NCI-H2107 treated with DMSO at 0.1 percent for 48 hours (cell line): ENCODE results near the gene KIRREL3.

Experiments
- DNase-seq: peaks from one replicate; lab custom pipeline; 2025; ENCODE audit not compliant: unreplicated experiment; lab: John Stamatoyannopoulos, UW

Gene KIRREL3

DNA sequence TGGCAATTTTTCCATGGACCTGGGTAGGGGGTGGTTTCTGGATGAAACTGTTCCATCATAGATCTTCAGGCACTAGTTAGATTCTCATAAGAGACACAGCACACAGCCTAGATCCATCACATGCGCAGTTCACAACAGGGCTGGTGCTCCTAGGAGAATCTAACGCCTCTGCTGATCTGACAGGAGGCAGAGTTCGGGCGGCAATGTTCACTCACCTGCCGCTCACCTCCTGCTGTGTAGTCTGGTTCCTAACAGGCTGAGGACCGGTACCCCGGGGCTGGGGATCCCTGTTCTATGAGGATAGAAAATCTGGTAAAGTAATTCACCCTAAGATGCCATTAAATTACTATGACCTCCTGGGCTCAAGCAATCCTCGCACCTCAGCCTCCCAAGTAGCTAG, 318.0 kb downstream of the KIRREL3 start:
- no peak for DNase-seq

DNA sequence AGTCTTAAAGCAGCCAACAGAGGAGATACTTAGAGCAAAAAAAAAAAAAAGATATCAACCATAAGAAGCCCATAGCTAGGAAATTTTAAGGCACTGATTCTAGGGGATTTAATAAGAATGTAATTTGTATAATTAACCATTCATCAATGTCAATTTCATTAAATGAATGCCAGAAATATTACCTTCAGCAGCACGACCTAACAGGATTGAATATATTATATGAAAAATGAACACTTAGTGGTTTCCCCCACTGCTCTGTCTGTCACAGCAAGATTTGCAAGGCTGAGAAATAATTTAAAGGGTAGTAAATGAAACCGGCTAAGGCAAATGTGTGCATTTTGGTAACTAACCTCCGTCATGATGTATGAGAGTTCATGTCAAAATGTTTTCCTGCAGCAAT, 319.9 kb downstream of the KIRREL3 start:
- DNase-seq: no peak

DNA sequence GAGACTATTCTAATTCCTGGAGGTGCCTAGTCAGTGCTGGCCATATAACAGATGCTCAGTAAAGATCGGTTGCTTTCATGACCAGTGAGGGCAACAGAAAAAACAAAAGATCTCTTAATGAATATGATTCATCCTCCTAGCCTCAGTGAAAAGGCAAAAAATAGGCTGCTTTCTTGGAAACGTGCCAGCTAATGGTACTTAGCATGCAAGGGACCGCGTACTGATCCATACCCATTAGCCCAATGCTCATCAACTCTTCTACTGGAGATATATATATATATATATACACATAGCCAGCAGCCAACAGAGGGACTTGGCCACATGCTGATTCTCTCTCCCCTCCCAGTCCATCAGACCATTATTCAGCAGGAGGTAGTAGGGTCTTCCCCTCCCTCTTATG, 320.4 kb downstream of the KIRREL3 start:
- no peak for DNase-seq

DNA sequence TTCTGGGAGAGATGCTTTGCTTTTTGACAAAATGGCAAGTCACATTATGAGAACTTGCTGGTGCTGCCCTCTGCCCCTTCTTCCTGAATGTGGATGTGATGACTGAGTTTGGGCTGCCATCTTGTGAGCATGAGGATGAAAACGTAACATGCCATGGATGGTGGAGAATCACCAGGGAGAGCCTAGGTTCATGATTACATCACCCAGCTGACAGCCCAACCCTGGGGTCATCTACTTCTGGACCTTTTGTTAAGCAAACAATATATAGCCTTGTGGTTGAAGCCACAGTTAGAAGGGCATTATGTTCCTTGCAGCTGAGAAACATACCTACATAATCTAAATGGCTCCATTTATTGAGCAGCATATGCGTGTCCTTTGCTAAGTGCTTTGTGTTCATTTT, 321.5 kb downstream of the KIRREL3 start:
- DNase-seq: no peak

DNA sequence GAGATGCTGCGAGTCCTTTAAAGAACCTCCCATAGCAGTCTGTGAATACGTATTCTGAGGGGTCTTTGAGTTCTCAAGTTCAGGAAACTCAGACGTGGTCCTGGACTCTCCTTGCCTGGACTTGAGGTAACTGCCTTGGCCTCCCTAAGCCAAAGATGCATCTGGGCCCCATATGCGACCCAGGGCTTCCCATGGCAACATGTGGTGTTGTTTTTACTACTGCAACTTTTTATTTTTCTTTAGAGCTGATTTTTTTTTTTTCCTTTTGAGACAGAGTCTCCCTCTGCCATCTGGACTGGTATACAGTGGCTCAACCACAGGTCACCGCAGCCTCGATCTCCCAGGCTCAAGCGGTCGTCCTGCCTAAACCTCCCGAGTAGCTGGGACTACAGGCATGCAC, 324.0 kb downstream of the KIRREL3 start:
- DNase-seq: no peak

DNA sequence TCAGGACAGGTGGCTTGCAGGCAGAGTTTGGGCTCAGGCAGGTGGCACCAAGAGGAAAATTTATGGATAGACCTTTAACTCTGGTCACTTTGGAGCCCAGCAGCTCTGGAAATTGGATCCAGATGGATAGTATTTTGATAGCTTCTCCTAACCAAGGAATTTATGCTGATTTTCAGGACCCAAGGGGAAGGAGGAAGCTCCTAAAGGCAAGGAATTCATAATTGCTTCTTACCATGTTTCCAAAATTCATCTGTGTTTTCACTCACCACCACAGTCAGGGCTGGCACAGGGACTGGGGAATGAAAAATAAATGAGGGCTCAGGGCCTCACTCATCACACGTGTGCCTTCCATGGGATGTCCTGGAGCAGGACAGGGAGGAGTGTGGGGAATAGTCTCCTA, 327.3 kb downstream of the KIRREL3 start:
- no peak for DNase-seq

DNA sequence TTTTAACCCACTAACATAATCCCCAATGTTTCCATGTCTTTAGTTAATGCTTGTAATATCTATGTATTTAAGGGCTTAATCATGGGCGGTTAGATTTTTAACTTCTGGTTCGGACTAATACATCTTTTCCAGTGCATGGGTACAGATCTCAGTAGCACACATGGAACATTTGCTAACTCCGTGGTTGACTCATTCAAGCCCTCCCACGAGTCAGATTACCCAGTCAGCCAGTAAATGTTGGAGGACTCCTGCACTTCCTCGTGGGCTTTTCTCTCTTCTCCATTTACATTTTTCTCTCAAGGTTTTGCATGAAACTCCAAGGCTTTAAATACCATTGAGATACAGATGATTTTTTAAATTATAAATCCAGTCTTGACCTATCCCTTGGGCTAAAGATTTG, 331.2 kb downstream of the KIRREL3 start:
- DNase-seq: no peak

DNA sequence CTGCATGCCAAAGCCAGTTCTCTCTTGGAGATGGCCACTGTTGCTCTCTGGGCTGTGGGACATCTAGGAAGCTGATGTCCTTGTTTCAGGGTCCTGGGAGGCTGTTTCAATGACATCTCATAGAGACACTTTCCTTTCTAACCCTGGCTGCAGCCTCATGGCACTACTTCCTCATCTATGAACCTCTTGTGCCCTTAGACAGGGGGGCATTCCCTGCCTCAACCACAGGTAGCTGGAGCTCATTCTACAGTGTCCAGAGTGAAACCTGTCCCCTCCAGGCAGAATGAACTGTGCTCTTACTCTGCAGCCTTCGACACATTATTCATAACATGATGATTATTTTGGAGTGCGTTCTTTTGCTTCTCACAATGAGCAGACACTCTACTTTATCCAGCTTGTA, 335.9 kb downstream of the KIRREL3 start:
- no peak for DNase-seq

DNA sequence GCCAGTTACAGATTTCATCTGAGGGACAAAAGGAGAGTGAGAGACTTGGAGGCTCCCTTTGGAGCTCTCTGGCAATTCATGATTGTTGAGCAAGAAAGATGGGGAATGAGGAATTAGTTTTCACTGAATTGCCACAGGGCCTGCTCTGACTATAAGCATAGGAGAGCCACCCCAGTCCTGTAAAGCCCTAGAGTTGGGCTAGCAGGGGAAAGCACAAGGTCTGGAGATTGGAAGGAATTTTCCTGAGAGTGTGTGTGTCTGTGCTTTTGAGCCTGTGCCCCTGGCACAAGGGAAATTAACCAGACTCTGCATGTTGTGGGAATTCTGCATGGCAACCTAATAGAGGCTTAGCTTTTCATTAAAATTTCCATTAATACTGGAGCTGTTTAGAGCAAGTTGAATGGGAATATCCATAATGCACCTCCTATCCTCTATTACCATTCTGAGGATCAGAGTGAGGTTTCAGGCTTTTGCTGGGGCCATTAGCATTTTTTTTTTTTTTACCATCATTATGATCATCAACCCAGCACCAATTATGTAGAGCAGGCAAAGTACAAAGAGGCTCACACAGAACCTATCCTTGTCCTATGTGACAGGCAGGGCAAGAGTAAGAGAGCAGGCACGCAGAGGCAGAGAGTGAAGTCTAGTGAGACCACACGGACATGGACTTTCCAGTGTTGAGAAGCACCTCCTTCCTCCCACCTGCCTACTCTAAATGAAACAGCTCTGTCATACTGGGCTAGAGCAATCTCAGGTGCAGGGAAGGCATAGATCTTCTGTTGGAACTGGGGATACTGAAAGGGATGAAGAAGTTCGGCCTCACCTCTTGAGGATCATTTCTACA, 336.6 kb downstream of the KIRREL3 start:
- DNase-seq: no peak

DNA sequence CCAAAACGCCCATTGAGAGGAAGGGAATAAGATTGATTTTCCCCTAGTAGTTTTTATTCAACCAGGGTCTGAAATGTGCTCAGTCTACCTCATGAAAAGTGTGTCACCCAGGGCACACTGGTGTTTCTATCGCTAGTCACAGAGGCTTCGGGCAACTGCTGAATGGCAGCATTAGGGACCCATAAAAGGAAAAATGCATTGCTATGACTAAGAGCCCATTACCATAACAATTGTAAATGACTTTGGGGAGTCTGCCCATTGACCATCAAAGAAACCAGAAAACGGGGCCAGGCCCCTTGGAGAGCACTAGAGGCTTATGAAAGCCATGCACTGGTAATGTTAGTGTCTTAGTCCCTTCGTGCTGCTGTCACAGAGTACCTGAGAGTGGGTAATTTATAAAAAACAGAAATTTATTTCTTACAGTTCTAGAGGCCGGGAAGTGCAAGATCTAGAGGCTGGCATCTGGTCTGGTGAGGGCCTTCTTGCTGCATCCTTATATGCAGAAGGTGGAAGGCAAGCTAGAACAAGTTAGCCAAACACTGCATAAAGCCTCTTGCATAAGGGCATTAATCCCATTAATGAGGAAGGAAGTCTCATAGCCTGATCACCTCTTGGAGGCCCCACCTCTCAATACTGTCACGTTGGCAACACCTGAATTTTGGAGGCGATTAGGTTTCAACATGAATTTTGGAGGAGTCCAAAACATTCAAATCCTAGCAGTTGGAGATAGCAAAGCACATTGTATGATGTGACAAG, 338.4 kb downstream of the KIRREL3 start:
- DNase-seq: no peak

DNA sequence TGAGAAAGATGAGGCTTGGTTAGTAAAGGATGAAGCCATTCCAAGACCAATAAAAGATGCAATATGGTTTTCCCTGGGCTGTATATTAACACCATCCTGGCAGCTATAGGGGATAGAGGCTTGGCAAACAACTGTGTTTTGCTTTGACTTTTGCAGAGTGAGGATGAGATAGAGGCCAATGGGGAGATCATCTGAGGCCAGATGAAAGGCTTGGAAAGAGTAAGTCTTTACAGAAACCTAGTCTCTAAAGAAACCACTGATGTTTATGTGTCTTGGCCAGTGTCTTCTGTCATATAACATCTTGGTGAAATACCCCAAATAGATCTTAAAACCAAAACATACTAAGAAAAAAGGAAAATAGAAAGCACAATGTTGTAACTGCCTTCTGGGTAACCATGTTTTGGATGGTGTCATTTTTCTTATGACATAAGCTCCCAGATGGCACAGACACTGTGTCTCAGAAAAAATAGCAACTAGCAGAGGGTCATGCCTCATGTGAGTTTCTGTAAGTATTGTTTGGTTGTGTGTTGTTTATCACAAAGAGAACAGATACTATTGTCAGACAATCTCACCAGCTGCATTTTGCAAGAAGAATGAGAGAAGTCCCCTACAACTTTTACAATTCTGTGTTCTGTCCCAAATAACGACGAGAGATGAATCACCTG, 339.7 kb downstream of the KIRREL3 start:
- no peak for DNase-seq

DNA sequence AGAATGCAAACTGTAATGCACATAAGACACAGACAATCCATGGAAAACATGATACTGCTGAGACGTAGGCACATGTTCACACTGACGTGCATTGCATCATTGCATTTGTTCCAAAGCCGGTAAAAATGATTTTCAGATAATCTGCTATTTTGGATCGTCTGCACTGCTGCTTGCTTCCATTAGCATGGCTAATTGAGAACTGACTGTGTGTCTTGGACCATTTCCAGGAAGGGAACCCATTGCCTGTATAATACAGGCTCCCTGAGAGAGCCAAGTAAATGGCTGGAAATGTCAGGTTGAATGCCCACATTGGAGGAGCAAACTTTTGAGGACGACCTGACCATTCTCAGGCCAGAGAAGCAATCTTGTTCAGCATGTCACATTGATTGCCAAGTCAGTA, 340.2 kb downstream of the KIRREL3 start:
- DNase-seq: no peak

DNA sequence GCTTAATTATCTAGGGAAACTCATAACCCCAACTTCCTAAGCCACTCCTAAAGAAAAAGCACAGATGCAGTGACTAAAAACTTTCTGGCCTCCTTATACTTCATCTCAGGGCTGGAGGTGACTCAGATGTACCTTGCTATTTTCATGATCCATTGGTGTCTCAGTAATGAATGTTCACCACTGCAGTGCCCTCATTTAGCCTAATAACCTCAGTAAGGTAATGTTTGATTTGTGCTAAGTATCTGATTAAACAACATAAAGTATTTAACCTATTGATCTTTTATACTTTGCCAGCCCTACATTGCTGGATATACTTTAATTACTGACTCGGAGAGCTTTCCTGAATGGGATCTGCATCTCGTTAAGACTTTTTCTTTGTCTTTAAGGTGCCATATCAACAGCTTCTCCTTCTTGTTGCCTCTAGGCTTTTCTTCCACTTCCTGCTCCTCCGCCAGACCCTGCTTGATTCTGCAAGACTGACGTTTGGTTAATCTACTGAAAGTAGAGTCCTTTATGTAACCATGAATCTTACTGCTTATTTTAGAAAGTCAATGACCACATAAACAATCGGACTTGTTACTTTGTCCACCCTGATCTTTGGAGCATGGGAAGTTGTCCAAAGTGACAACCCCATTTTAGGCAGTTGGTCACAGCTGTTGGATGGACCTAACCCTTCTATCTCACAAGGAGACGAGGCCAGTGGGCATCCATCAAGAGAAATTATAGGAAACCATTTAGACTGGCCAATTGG, 342.1 kb downstream of the KIRREL3 start:
- no peak for DNase-seq

DNA sequence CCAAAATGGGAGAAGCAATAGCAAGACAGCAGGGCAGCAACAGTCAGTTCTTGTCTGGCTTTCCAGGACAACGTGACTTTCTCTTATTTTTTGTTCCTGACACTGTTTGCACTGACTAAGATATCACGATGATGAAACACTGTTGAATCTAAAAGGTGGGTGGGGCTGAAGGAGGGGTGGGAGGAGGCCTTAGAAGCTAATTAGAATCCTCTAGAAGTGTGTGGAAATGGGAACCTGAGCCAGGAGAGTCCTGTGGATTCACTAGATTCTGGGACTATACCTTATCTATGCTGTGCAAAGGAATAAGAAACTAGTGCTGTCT, 344.8 kb downstream of the KIRREL3 start:
- DNase-seq: no peak

DNA sequence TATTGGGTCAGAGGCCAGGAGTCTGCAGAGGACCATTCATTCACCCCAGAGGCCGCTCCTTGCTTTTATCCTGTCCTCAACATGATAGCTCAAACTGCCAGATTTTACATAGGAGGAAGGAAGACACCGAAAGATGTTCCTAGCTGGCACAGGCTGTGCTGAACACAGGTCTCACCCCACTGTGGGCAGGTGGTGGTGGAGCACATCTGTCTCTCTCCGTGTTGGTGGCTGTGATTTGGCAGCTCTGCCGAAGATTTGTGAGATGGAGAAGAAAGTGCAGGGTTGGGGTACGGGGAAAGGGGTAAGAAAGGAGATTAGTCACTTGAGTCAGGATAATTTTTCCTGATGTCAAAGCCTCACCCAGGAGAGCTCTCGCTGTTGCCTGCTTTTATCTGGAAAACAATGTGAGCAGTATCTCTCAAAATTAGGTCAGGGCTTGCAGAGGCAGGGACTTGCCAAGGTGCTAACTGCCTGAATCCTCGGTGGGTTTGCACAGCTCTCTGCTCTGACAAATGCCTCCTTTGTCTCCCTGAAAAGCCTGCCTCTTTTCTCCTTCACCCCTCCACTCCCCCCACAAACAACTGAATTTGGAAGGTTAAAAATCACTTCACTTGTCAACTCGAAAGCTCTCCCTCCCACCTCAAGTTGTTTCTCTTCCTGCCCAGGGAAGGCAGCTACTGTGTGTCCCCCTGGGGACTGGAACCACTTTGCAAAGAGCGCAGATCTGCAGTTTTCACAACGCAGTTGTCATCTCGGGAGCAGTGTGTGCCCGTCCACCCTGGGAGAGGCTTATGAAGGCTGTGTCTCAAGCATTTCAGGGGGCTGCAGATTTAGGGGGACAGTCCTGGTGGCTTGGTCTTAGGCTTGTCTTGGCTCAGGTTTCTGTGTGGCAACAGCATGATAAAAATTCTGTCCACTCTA, 345.4 kb downstream of the KIRREL3 start:
- DNase-seq: no peak

DNA sequence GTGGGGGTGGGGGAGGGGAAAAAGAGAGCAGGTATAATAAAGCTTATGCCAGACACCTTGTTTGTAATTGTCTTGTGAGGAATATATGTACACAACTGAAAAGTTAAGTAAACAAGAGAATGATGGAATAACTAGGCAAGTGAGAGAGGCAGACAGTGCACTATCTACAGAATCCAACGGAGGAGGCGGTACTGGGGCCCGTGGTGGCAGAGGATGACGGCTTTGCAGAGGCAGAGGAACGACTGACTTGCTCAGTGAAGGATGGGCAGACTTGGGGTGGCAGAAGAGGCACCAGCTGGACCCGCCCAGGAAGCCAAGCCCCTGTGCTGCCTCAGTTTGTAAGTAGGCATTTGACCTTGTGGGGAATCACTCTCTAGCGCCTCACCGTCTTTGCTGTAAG, 347.5 kb downstream of the KIRREL3 start:
- DNase-seq: no peak

DNA sequence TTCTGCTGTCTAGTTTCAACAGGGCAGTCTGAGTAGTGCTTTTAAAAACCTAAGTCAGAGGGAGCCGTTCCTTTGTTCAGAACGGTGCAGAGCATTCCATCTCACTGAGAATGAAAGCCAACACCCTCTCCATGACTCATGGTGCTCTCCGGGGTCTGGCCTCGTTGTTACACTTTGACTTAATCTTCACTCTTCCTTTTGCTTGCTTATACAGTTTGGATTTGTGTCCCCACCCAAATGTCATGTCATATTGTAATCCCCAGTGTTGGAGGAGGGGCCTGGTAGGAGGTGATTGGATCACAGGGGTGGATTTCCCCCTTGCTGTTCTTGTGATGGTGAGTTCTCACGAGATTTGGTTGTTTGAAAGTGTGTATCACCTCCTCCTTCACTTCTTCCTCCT, 352.8 kb downstream of the KIRREL3 start:
- no peak for DNase-seq

DNA sequence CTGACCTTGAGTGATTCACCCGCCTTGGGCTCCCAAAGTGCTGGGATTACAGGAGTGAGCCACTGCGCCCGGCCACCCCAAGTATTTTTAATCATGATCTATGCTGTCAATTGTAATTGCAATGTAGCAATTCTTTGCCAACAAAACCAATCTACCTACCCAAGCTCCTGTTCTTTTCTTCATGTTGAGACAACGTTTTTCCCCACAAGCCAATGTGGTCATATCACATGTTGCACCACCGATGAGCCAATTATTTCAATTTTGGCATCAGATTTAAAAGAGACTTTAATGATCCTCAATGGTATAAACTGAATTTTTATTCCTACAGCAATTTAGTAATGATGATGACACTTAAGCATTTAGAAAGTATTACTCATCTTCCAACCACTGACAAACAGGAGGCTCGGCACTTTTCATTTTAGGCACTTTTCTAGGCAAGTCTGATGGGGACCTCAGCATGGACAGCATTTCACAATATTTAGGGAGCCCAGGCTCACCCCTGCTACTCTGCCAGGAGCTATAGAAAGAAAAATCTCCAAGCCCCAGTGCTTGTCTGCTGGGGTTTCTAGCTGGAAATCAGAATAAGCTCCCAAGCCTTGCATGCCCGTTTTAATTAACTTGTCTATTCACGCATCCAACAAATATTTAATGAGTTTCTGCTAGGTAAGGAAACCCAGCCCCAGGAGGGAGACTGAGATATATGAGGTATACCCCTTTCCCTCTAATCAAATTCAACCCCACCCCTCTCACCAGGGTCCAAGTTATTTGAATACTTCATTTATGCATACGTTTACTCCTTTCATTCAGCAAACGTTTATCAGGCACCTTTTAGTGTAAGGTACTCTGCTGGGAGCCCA, 353.6 kb downstream of the KIRREL3 start:
- DNase-seq: no peak

DNA sequence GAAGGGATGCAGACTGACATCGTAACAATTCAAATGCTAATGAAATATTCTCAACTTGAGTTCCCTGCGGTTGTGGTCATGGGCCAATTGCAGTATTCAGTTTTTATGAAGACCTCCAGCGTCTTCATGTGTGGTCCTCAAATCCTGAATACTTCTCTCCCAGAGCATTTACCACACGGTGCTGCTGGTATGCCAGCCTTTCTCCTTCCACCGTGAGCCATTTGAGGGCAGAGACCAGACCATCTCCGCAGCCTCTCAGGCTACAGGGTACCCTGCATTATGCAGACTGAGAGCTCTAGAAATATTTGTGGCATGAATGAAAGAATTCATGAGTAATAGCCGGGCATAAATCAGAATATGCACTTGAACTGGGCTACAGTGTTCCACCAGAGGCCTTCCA, 355.4 kb downstream of the KIRREL3 start:
- no peak for DNase-seq
